ENCODE data around the gene HS3ST3A1. TPM values are rescaled to one million over a fixed set of nuclear protein-coding genes. Genes with fewer than 3 reads are reported as not detected.
A peak's percentile ranks its signal among the peaks of the same experiment; 100 is the strongest.

Gene HS3ST3A1
- total RNA-seq, 1 experiment from 2014 or later, result not detected

- Histone ChIP-seq H4K20me1 (ENCODE audit: insufficient read depth, low read depth, low read length) (no peaks in the 10 kb centered on the region), H3K9ac (ENCODE audit: low read length) (no peak overlapping the region), H3K27ac (ENCODE audit: low read length) (no peak overlapping the region), H3K27me3 (ENCODE audit: low read length) (peaks cover 2% of the 10 kb centered on the region; the same call in 1 of the 2 replicates), H3K79me2 (ENCODE audit: low read length) (no peaks in the 10 kb centered on the region), H3K4me3 (ENCODE audit: low read length) (no peak overlapping the region), H3K9me2 (replicated peaks; ENCODE audit: insufficient read depth, low read length) (no peaks in the 10 kb centered on the region), H2AFZ (ENCODE audit: low read length) (no peak overlapping the region), H3K36me3 (ENCODE audit: insufficient read depth, low read length) (no peaks in the 10 kb centered on the region), H3K4me1 (ENCODE audit: low read length) (no peaks in the 10 kb centered on the region), H3K9me3 (ENCODE audit: low read length) (peaks cover 9% of the 10 kb centered on the region), H3K4me2 (ENCODE audit: low read depth, low read length, poor library complexity, severe bottlenecking) (no peak overlapping the region)
- DNase-seq, result no peak
These were observed 8.2 kb upstream of the HS3ST3A1 start for GRCh38 chr17:13609941-13610340.

GRCh38 chr17:13601322-13601775 lies 380 bp downstream of the HS3ST3A1 start:
- no peaks in the 10 kb centered on the region for H4K20me1 ChIP-seq (ENCODE audit: insufficient read depth, low read depth, low read length)
- H3K9me2 ChIP-seq (replicated peaks; ENCODE audit: insufficient read depth, low read length), result no peaks in the 10 kb centered on the region
- H2AFZ ChIP-seq (ENCODE audit: low read length), result no peak overlapping the region
- no peaks in the 10 kb centered on the region for H3K9me3 ChIP-seq (ENCODE audit: low read length)
- 0 out of 2 replicates have a peak, but pooled peaks cover 3% of the 10 kb centered on the region for H3K27me3 ChIP-seq (ENCODE audit: low read length)
- DNase-seq, result no peak
- H3K36me3 ChIP-seq (ENCODE audit: insufficient read depth, low read length), result no peaks in the 10 kb centered on the region
- H3K9ac ChIP-seq (ENCODE audit: low read length), result no peak overlapping the region
- H3K27ac ChIP-seq (ENCODE audit: low read length), result no peak overlapping the region
- H3K79me2 ChIP-seq (ENCODE audit: low read length), result no peaks in the 10 kb centered on the region
- H3K4me2 ChIP-seq (ENCODE audit: low read depth, low read length, poor library complexity, severe bottlenecking), result no peak overlapping the region
- H3K4me3 ChIP-seq (ENCODE audit: low read length), result no peak overlapping the region
- no peaks in the 10 kb centered on the region for H3K4me1 ChIP-seq (ENCODE audit: low read length)

GRCh38 chr17:13600475-13601321 lies 1.0 kb downstream of the HS3ST3A1 start:
- H3K36me3 ChIP-seq (ENCODE audit: insufficient read depth, low read length), result no peaks in the 10 kb centered on the region
- no peak overlapping the region for H2AFZ ChIP-seq (ENCODE audit: low read length)
- DNase-seq, result no peak
- H3K27me3 ChIP-seq (ENCODE audit: low read length), result 0 out of 2 replicates have a peak, but pooled peaks cover 3% of the 10 kb centered on the region
- no peak overlapping the region for H3K27ac ChIP-seq (ENCODE audit: low read length)
- no peaks in the 10 kb centered on the region for H3K79me2 ChIP-seq (ENCODE audit: low read length)
- H3K9me2 ChIP-seq (replicated peaks; ENCODE audit: insufficient read depth, low read length), result no peaks in the 10 kb centered on the region
- no peak overlapping the region for H3K9ac ChIP-seq (ENCODE audit: low read length)
- no peak overlapping the region for H3K4me2 ChIP-seq (ENCODE audit: low read depth, low read length, poor library complexity, severe bottlenecking)
- H4K20me1 ChIP-seq (ENCODE audit: insufficient read depth, low read depth, low read length), result no peaks in the 10 kb centered on the region
- H3K4me1 ChIP-seq (ENCODE audit: low read length), result no peaks in the 10 kb centered on the region
- no peak overlapping the region for H3K4me3 ChIP-seq (ENCODE audit: low read length)
- H3K9me3 ChIP-seq (ENCODE audit: low read length), result no peaks in the 10 kb centered on the region

- Histone ChIP-seq H3K4me2 (ENCODE audit: low read depth, low read length, poor library complexity, severe bottlenecking) (no peak overlapping the region), H3K9me3 (ENCODE audit: low read length) (no peaks in the 10 kb centered on the region), H3K36me3 (ENCODE audit: insufficient read depth, low read length) (no peaks in the 10 kb centered on the region), H3K27ac (ENCODE audit: low read length) (no peak overlapping the region), H3K9me2 (replicated peaks; ENCODE audit: insufficient read depth, low read length) (no peaks in the 10 kb centered on the region), H3K79me2 (ENCODE audit: low read length) (no peaks in the 10 kb centered on the region), H2AFZ (ENCODE audit: low read length) (no peak overlapping the region), H3K27me3 (ENCODE audit: low read length) (0 out of 2 replicates have a peak, but pooled peaks cover 3% of the 10 kb centered on the region), H3K4me3 (ENCODE audit: low read length) (no peak overlapping the region), H4K20me1 (ENCODE audit: insufficient read depth, low read depth, low read length) (no peaks in the 10 kb centered on the region), H3K4me1 (ENCODE audit: low read length) (no peaks in the 10 kb centered on the region), H3K9ac (ENCODE audit: low read length) (no peak overlapping the region)
- DNase-seq, result no peak
These were observed 1.9 kb downstream of the HS3ST3A1 start for GRCh38 chr17:13599864-13600263.

- Histone ChIP-seq H3K27me3 (ENCODE audit: low read length) (0 out of 2 replicates have a peak, but pooled peaks cover 1% of the 10 kb centered on the region), H2AFZ (ENCODE audit: low read length) (no peak overlapping the region), H3K9ac (ENCODE audit: low read length) (no peak overlapping the region), H3K36me3 (ENCODE audit: insufficient read depth, low read length) (no peaks in the 10 kb centered on the region), H3K9me2 (replicated peaks; ENCODE audit: insufficient read depth, low read length) (no peaks in the 10 kb centered on the region), H3K4me1 (ENCODE audit: low read length) (no peaks in the 10 kb centered on the region), H3K79me2 (ENCODE audit: low read length) (no peaks in the 10 kb centered on the region), H3K4me3 (ENCODE audit: low read length) (no peak overlapping the region), H4K20me1 (ENCODE audit: insufficient read depth, low read depth, low read length) (no peaks in the 10 kb centered on the region), H3K9me3 (ENCODE audit: low read length) (no peaks in the 10 kb centered on the region), H3K4me2 (ENCODE audit: low read depth, low read length, poor library complexity, severe bottlenecking) (no peak overlapping the region), H3K27ac (ENCODE audit: low read length) (no peak overlapping the region)
- no peak for DNase-seq
These were observed 2.6 kb downstream of the HS3ST3A1 start for GRCh38 chr17:13599168-13599577.

- no peak overlapping the region for H3K9ac ChIP-seq (ENCODE audit: low read length)
These were observed 3.2 kb downstream of the HS3ST3A1 start for GRCh38 chr17:13598353-13599167.

GRCh38 chr17:13597723-13598347 lies 3.9 kb downstream of the HS3ST3A1 start:
- Histone ChIP-seq H3K9ac (ENCODE audit: low read length) (no peak overlapping the region), H3K27ac (ENCODE audit: low read length) (no peak overlapping the region), H3K27me3 (ENCODE audit: low read length) (no peaks in the 10 kb centered on the region), H3K9me2 (replicated peaks; ENCODE audit: insufficient read depth, low read length) (no peaks in the 10 kb centered on the region), H2AFZ (ENCODE audit: low read length) (no peak overlapping the region), H3K4me3 (ENCODE audit: low read length) (no peak overlapping the region), H3K4me2 (ENCODE audit: low read depth, low read length, poor library complexity, severe bottlenecking) (no peak overlapping the region), H3K79me2 (ENCODE audit: low read length) (no peaks in the 10 kb centered on the region), H3K36me3 (ENCODE audit: insufficient read depth, low read length) (no peaks in the 10 kb centered on the region), H3K4me1 (ENCODE audit: low read length) (no peaks in the 10 kb centered on the region), H4K20me1 (ENCODE audit: insufficient read depth, low read depth, low read length) (no peaks in the 10 kb centered on the region), H3K9me3 (ENCODE audit: low read length) (no peaks in the 10 kb centered on the region)
- DNase-seq, result peak; percentile 74

More at GRCh38 chr17:13598353-13599167, 3.2 kb downstream of the HS3ST3A1 start:
- H3K79me2 ChIP-seq (ENCODE audit: low read length), result no peaks in the 10 kb centered on the region
- H2AFZ ChIP-seq (ENCODE audit: low read length), result no peak overlapping the region
- no peak overlapping the region for H3K4me3 ChIP-seq (ENCODE audit: low read length)
- H3K4me1 ChIP-seq (ENCODE audit: low read length), result no peaks in the 10 kb centered on the region
- no peak overlapping the region for H3K27ac ChIP-seq (ENCODE audit: low read length)
- H4K20me1 ChIP-seq (ENCODE audit: insufficient read depth, low read depth, low read length), result no peaks in the 10 kb centered on the region
- H3K36me3 ChIP-seq (ENCODE audit: insufficient read depth, low read length), result no peaks in the 10 kb centered on the region
- no peak overlapping the region for H3K4me2 ChIP-seq (ENCODE audit: low read depth, low read length, poor library complexity, severe bottlenecking)
- no peaks in the 10 kb centered on the region for H3K27me3 ChIP-seq (ENCODE audit: low read length)
- no peaks in the 10 kb centered on the region for H3K9me3 ChIP-seq (ENCODE audit: low read length)
- no peaks in the 10 kb centered on the region for H3K9me2 ChIP-seq (replicated peaks; ENCODE audit: insufficient read depth, low read length)
- DNase-seq, result no peak

Measured in Karpas-422 (cell line).